ENCODE data around the gene LRRC74B. TPM values are rescaled to one million over a fixed set of nuclear protein-coding genes. Genes with fewer than 3 reads are reported as not detected.

The LRRC74B gene, protein sequence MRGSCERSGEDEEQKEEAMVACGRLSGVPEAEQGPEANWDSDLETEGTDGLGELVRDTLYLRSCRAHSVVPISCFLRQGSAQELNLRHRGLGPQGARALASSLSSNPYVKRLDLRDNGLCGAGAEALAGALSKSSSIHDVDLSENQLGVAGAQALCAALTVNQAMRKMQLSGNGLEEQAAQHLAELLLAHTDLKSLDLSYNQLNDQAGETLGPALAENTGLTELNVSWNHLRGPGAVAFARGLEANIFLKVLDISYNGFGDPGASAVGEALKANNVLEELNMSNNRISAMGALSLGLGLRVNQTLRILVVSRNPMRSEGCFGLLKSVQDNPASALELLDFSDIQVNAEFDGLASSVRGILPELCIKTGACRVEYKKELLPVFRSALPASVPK
- total RNA-seq: not detected in 2 replicates

GRCh38 chr22:21045585-21046294 is at the start of gene LRRC74B:
TSS of gene LRRC74B (plus strand) at chr22:21045946. CDS start at chr22:21045987, 41 bp downstream.

GRCh38 chr22:21001601-21002325 is 44.0 kb upstream of the LRRC74B start, which contains the start of gene THAP7:
TSS of gene THAP7 (minus strand) at chr22:21002118. CDS start at chr22:21001911, 207 bp downstream.

DNA sequence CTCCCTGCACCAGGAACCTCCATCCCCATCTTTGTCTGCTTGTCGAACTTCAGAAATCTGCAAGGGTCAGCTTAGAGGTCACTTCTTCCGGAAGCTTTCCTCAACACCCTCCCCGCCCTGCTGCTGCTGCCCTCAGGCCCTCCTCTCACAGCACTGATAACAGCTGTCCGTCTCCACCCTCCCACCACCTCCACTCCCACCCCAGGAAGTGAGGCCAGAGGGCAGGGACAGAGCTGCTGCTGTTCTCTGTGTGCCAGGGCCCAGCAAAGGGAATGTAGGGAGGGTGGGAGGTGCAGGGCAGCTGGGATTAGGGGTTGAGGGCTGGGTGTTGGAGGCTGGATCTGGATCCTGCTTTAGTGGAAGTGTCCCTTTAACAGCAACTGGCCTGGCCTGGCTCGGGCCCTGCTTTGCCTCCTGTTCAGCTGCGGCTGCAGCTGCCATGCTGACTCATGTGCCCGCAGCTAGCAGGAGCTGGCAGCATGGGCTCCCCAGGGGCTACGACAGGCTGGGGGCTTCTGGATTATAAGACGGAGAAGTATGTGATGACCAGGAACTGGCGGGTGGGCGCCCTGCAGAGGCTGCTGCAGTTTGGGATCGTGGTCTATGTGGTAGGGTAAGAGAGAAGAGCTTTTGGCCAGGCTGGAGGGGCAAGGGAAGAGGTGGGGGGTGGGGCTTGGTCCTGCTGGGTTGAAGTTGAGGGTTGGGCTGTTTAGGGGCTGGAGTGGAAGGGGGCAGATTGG is 30.9 kb upstream of the LRRC74B start, which contains the start of gene P2RX6:
TSS of gene P2RX6 (plus strand) at position 440 of the 740 bp plus-strand sequence. CDS start at position 450, 10 bp downstream.

GRCh38 chr22:21032037-21032867 is 13.5 kb upstream of the LRRC74B start, which contains the start of gene SLC7A4:
TSS of gene SLC7A4 (minus strand) at chr22:21032561. CDS start at chr22:21031812, 749 bp downstream.

Other genes starting within 250 kb of the LRRC74B start
- gene PI4KA, start 187.1 kb upstream of the LRRC74B start, total RNA-seq: 28.5 and 35.0 TPM in 2 replicates
- 18.4 and 20.3 TPM in 2 replicates for gene SNAP29, start 186.9 kb upstream of the LRRC74B start, total RNA-seq
- gene CRKL, start 128.5 kb upstream of the LRRC74B start, total RNA-seq: 39.5 and 42.6 TPM in 2 replicates
- not detected in 2 replicates for gene AIFM3, start 78.7 kb upstream of the LRRC74B start, total RNA-seq
- gene LZTR1, start 63.6 kb upstream of the LRRC74B start, total RNA-seq: 46.8 and 48.9 TPM in 2 replicates
- 20.2 and 34.3 TPM in 2 replicates for gene THAP7, start 43.8 kb upstream of the LRRC74B start, total RNA-seq
- 3.1 and 3.6 TPM in 2 replicates for gene P2RX6, start 30.8 kb upstream of the LRRC74B start, total RNA-seq
- not detected in 2 replicates for gene SLC7A4, start 13.4 kb upstream of the LRRC74B start, total RNA-seq

Measured in cardiac atrium fibroblast (primary cell).